ENCODE measurements around the gene TMEM219. TPM values are rescaled to one million over a fixed set of nuclear protein-coding genes. Genes with fewer than 3 reads are reported as not detected.

TMEM219 gene
- total and polyA plus RNA-seq, 2 donors (not counting 1 experiment from before 2014, with no cell fraction given) = 79.4 to 100 TPM

- no peaks in the 10 kb centered on the region for H3K27me3 ChIP-seq (ENCODE audit: control insufficient read depth, insufficient read depth, low read length)
- H3K9ac ChIP-seq (ENCODE audit: insufficient read depth, low read length) = no peak overlapping the region
- H3K9me3 ChIP-seq (ENCODE audit: control insufficient read depth, insufficient read depth, low read depth, low read length) = no peaks in the 10 kb centered on the region
- peaks cover 10% of the 10 kb centered on the region for H3K4me1 ChIP-seq (ENCODE audit: control insufficient read depth, extremely low read depth, insufficient read depth, low read length)
- H3K27ac ChIP-seq (ENCODE audit: insufficient read depth, low read length) = no peak overlapping the region
- H3K79me2 ChIP-seq (ENCODE audit: control insufficient read depth, insufficient read depth, low read length) = no peaks in the 10 kb centered on the region
- no peak for TF ChIP-seq EZH2 (IDR thresholded peaks at IDR 0.05; ENCODE audit: low read length, missing control alignments)
- TF ChIP-seq CTCF (conservative IDR thresholded peaks at IDR 0.05 in 1 of 2, IDR thresholded peaks at IDR 0.05 in 1 of 2; ENCODE audit: low read depth in 1 of 2, low read length in 2 of 2) = no peak
- H3K4me3 ChIP-seq (replicated peaks in 1 of 4; ENCODE audit: control extremely low read depth in 1 of 4, insufficient read depth in 1 of 4, low read depth in 3 of 4, low read length in 4 of 4) = no peak overlapping the region
- H3K36me3 ChIP-seq (ENCODE audit: control insufficient read depth, insufficient read depth, low read length) = peaks cover 29% of the 10 kb centered on the region
- no peak overlapping the region for H3K4me2 ChIP-seq (ENCODE audit: extremely low read depth, insufficient read depth, low read length)
- H4K20me1 ChIP-seq (ENCODE audit: control insufficient read depth, extremely low read depth, insufficient read depth, low read length) = no peaks in the 10 kb centered on the region
- no peak overlapping the region for H2AFZ ChIP-seq (ENCODE audit: low read length)
- no peak for DNase-seq (ENCODE audit: low read depth in 2 of 2)
These were observed 29.1 kb downstream of the TMEM219 start for GRCh38 chr16:29990883-29991570.

GRCh38 chr16:29991571-29991904 is 29.7 kb downstream of the TMEM219 start:
- Histone ChIP-seq H3K27ac (ENCODE audit: insufficient read depth, low read length) (no peak overlapping the region), H3K9me3 (ENCODE audit: control insufficient read depth, insufficient read depth, low read depth, low read length) (no peaks in the 10 kb centered on the region), H3K4me3 (replicated peaks in 1 of 4; ENCODE audit: control extremely low read depth in 1 of 4, insufficient read depth in 1 of 4, low read depth in 3 of 4, low read length in 4 of 4) (no peak overlapping the region), H3K4me1 (ENCODE audit: control insufficient read depth, extremely low read depth, insufficient read depth, low read length) (peaks cover 10% of the 10 kb centered on the region), H3K79me2 (ENCODE audit: control insufficient read depth, insufficient read depth, low read length) (peaks cover 2% of the 10 kb centered on the region), H3K36me3 (ENCODE audit: control insufficient read depth, insufficient read depth, low read length) (peaks cover 24% of the 10 kb centered on the region), H4K20me1 (ENCODE audit: control insufficient read depth, extremely low read depth, insufficient read depth, low read length) (no peaks in the 10 kb centered on the region), H2AFZ (ENCODE audit: low read length) (no peak overlapping the region), H3K9ac (ENCODE audit: insufficient read depth, low read length) (no peak overlapping the region), H3K27me3 (ENCODE audit: control insufficient read depth, insufficient read depth, low read length) (no peaks in the 10 kb centered on the region), H3K4me2 (ENCODE audit: extremely low read depth, insufficient read depth, low read length) (no peak overlapping the region)
- no peak for DNase-seq (ENCODE audit: low read depth in 2 of 2)
- TF ChIP-seq EZH2 (IDR thresholded peaks at IDR 0.05; ENCODE audit: low read length, missing control alignments) = no peak
- TF ChIP-seq CTCF (conservative IDR thresholded peaks at IDR 0.05 in 1 of 2, IDR thresholded peaks at IDR 0.05 in 1 of 2; ENCODE audit: low read depth in 1 of 2, low read length in 2 of 2) = no peak

- Histone ChIP-seq H3K4me1 (ENCODE audit: control insufficient read depth, extremely low read depth, insufficient read depth, low read length) (peaks cover 14% of the 10 kb centered on the region), H3K79me2 (ENCODE audit: control insufficient read depth, insufficient read depth, low read length) (peaks cover 6% of the 10 kb centered on the region), H2AFZ (ENCODE audit: low read length) (no peak overlapping the region), H4K20me1 (ENCODE audit: control insufficient read depth, extremely low read depth, insufficient read depth, low read length) (no peaks in the 10 kb centered on the region), H3K9me3 (ENCODE audit: control insufficient read depth, insufficient read depth, low read depth, low read length) (no peaks in the 10 kb centered on the region), H3K9ac (ENCODE audit: insufficient read depth, low read length) (no peak overlapping the region), H3K4me2 (ENCODE audit: extremely low read depth, insufficient read depth, low read length) (no peak overlapping the region), H3K4me3 (replicated peaks in 1 of 4; ENCODE audit: control extremely low read depth in 1 of 4, insufficient read depth in 1 of 4, low read depth in 3 of 4, low read length in 4 of 4) (no peak overlapping the region), H3K36me3 (ENCODE audit: control insufficient read depth, insufficient read depth, low read length) (peaks cover 16% of the 10 kb centered on the region), H3K27me3 (ENCODE audit: control insufficient read depth, insufficient read depth, low read length) (no peaks in the 10 kb centered on the region), H3K27ac (ENCODE audit: insufficient read depth, low read length) (no peak overlapping the region)
- TF ChIP-seq CTCF (conservative IDR thresholded peaks at IDR 0.05 in 1 of 2, IDR thresholded peaks at IDR 0.05 in 1 of 2; ENCODE audit: low read depth in 1 of 2, low read length in 2 of 2) (no peak), EZH2 (IDR thresholded peaks at IDR 0.05; ENCODE audit: low read length, missing control alignments) (no peak)
- peak; percentile 11 to 63 for DNase-seq (ENCODE audit: low read depth in 2 of 2)
These were observed 30.6 kb downstream of the TMEM219 start for GRCh38 chr16:29992344-29992967.
